A673 (cell line): ENCODE measurements around the gene CPLX4.

Experiments used
- EZH2 ChIP-seq: fragments of 200-600 bp; sonication (generic); IDR thresholded peaks from 2 replicates; pipeline ENCODE4 v1.6.1; 2017; ENCODE audit warnings: borderline replicate concordance, low read depth, mild to moderate bottlenecking, mixed read lengths, antibody characterized with exemption, low read length; ENCODE audit not compliant: poor library complexity, severe bottlenecking
- TF ChIP-seq, protein P1 (sequence below): fragments of 300-800, 200-600 bp; sonication (generic); conservative IDR thresholded peaks from 2 replicates; pipeline ENCODE4 v1.5.1; 2017; ENCODE audit warnings: low read depth, mild to moderate bottlenecking, antibody characterized with exemption, low read length, moderate library complexity, mixed read lengths

DNA sequence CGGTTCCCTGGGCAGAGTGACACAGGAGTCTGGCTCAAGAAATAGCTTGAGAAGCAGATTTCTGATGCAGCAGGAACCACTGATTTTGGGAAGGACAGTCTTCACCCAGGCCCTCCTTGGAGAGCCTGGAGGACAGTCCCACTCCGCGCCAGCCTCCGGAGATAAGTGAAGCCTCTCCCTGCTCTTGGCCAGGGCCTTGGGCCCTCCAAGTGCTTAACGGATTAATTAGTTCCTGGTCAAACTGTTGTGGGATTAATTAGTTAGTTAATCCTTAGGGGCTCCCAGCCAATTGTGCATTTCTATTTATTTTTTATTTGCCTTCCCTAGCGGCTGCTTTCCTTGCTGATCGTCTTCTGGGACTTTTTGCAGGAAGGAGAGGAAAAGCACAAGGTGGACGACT lies 19.6 kb downstream of the CPLX4 start:
- TF ChIP-seq, protein P1, sequence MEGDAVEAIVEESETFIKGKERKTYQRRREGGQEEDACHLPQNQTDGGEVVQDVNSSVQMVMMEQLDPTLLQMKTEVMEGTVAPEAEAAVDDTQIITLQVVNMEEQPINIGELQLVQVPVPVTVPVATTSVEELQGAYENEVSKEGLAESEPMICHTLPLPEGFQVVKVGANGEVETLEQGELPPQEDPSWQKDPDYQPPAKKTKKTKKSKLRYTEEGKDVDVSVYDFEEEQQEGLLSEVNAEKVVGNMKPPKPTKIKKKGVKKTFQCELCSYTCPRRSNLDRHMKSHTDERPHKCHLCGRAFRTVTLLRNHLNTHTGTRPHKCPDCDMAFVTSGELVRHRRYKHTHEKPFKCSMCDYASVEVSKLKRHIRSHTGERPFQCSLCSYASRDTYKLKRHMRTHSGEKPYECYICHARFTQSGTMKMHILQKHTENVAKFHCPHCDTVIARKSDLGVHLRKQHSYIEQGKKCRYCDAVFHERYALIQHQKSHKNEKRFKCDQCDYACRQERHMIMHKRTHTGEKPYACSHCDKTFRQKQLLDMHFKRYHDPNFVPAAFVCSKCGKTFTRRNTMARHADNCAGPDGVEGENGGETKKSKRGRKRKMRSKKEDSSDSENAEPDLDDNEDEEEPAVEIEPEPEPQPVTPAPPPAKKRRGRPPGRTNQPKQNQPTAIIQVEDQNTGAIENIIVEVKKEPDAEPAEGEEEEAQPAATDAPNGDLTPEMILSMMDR = no peak
- no peak for TF ChIP-seq EZH2
